Suppressor macrophage (primary cell): ENCODE data around the gene CPNE7.

ENCODE experiments used
- DNase-seq, 4 experiments: peaks; one replicate each; pipeline ENCODE4 v3.0.0-alpha.2; 2020 to 2022

The CPNE7 gene

GRCh38 chr16:89605186-89605970 lies 29.8 kb downstream of the CPNE7 start:
- DNase-seq = no peak

- DNase-seq = no peak
Observed at GRCh38 chr16:89606006-89606405, 30.4 kb downstream of the CPNE7 start.

GRCh38 chr16:89607453-89607852 lies 31.9 kb downstream of the CPNE7 start:
- DNase-seq = no peak

GRCh38 chr16:89607937-89608740 lies 32.6 kb downstream of the CPNE7 start:
- no peak for DNase-seq

- DNase-seq = no peak
Observed at GRCh38 chr16:89610108-89610453, 34.5 kb downstream of the CPNE7 start.

- no peak for DNase-seq
Observed at GRCh38 chr16:89612415-89613166, 37.0 kb downstream of the CPNE7 start.

GRCh38 chr16:89613231-89613953 lies 37.8 kb downstream of the CPNE7 start, which contains the start of gene DPEP1:
Gene DPEP1 (plus strand): TSS chr16:89613642. CDS start chr16:89630411, 16,769 bp downstream.
- peak; percentile 32 to 67 (median 50) for DNase-seq

GRCh38 chr16:89613954-89614459 lies 38.4 kb downstream of the CPNE7 start:
- DNase-seq = no peak

GRCh38 chr16:89615176-89615575 lies 39.6 kb downstream of the CPNE7 start:
- no peak for DNase-seq

GRCh38 chr16:89615596-89616090 lies 40.1 kb downstream of the CPNE7 start:
- peak; percentile 32 to 68 (median 48) for DNase-seq

GRCh38 chr16:89616623-89617022 lies 41.1 kb downstream of the CPNE7 start:
- no peak for DNase-seq

GRCh38 chr16:89617036-89617435 lies 41.5 kb downstream of the CPNE7 start:
- DNase-seq = no peak

- DNase-seq = no peak
Observed at GRCh38 chr16:89618109-89618998, 42.8 kb downstream of the CPNE7 start.

- no peak for DNase-seq
Observed at GRCh38 chr16:89619840-89620239, 44.3 kb downstream of the CPNE7 start.

- DNase-seq = peak in 1 of 4 experiments; percentile 27
Observed at GRCh38 chr16:89620406-89620841, 44.9 kb downstream of the CPNE7 start.

GRCh38 chr16:89621136-89621697 lies 45.7 kb downstream of the CPNE7 start:
- no peak for DNase-seq

GRCh38 chr16:89621698-89622409 lies 46.3 kb downstream of the CPNE7 start:
- DNase-seq = no peak

- DNase-seq = no peak
Observed at GRCh38 chr16:89623511-89624261, 48.1 kb downstream of the CPNE7 start.
